HCT116 (cell line): ENCODE data around the gene PPARGC1A. TPM values are rescaled to one million over a fixed set of nuclear protein-coding genes. Genes with fewer than 3 reads are reported as not detected.

Source experiments
- ATAC-seq: fragments of 200-7000 bp; cut with Tn5 transposase; 2 replicates; pipeline ENCODE4 v1.9.1; 2020; ENCODE audit warnings: mild to moderate bottlenecking, moderate library complexity
- BruUV-seq: library from RNA; stranded (reverse); fragments of 400-500 nt; replicated peaks from 2 replicates; lab custom pipeline; 2021; lab: Mats Ljungman, UMichigan
- CTCF ChIA-PET: fragments of 300-600 bp; sonication (Branson Sonifier 250); formaldehyde crosslinking; loops from one replicate; lab custom pipeline; 2021; ENCODE audit warnings: antibody characterized with exemption; lab: Charles Lee
- POLR2A ChIA-PET: fragments of 300-600, 350-600 bp; sonication (Branson Sonifier 250); formaldehyde crosslinking; loops from one replicate; lab custom pipeline; 2021; ENCODE audit warnings: antibody characterized with exemption; lab: Charles Lee
- RAD21 ChIA-PET, 2 experiments: fragments of 300-600 bp; sonication (Branson Sonifier 250); formaldehyde crosslinking; loops; one replicate each; lab custom pipeline; 2023; ENCODE audit warnings: low total read pairs in 2 of 2; ENCODE audit not compliant: uncharacterized antibody in 2 of 2, unreplicated experiment in 2 of 2, low non-redundant PET in 1 of 2; lab: Charles Lee
- DNase-seq: peaks from one replicate; pipeline ENCODE4 v3.0.0-alpha.2; 2010; ENCODE audit warnings: low read depth, low spot score
- H2AFZ ChIP-seq: fragments of 200-600 bp; shearing (Covaris generic), sonication (generic); 2 replicates; pipeline ENCODE4 v1.6.1; 2017; ENCODE audit warnings: low read depth, mixed run types, mixed read lengths, antibody characterized with exemption, low read length; ENCODE audit not compliant: poor library complexity, severe bottlenecking
- H3K27ac ChIP-seq: 2 replicates; pipeline ENCODE4 v1.5.1; 2012; ENCODE audit warnings: low read depth, low read length
- H3K27me3 ChIP-seq: fragments of 200-600 bp; sonication (generic); 2 replicates; pipeline ENCODE4 v1.6.1; 2016; ENCODE audit warnings: mixed run types, low read length, mixed read lengths; ENCODE audit not compliant: insufficient read depth
- H3K36me3 ChIP-seq, 2 experiments: fragments of 200-500 bp in 1 of 2; fragments of 200-600 bp in 1 of 2; sonication (Bioruptor generic) in 1 of 2; sonication (generic) in 1 of 2; 2 replicates each; pipeline versions ENCODE4 v1.5.1 to v1.6.1; 2014 to 2016; ENCODE audit warnings: low read length in 2 of 2, inconsistent platforms in 1 of 2, mixed read lengths in 1 of 2, mixed run types in 1 of 2; ENCODE audit not compliant: insufficient read depth in 2 of 2, control insufficient read depth in 1 of 2
- H3K4me1 ChIP-seq, 2 experiments: fragments of 200-600 bp in 1 of 2; sonication (generic) in 1 of 2; 2 replicates each; pipeline versions ENCODE4 v1.5.1 to v1.6.1; 2012 to 2017; ENCODE audit warnings: low read length in 2 of 2, inconsistent platforms in 1 of 2, mild to moderate bottlenecking in 1 of 2, mixed read lengths in 1 of 2, mixed run types in 1 of 2, moderate library complexity in 1 of 2; ENCODE audit not compliant: insufficient read depth in 2 of 2, control insufficient read depth in 1 of 2
- H3K4me2 ChIP-seq: fragments of 200-600 bp; sonication (generic); 2 replicates; pipeline ENCODE4 v1.6.1; 2017; ENCODE audit warnings: mixed run types, low read length, mixed read lengths
- H3K4me3 ChIP-seq, 2 experiments: fragments of 200-600 bp in 1 of 2; sonication (generic) in 1 of 2; replicated peaks in 1 of 2; 2 replicates each; pipeline ENCODE4 v1.5.1; 2011 to 2016; ENCODE audit warnings: low read length in 2 of 2, control low read depth in 1 of 2, low read depth in 1 of 2, mild to moderate bottlenecking in 1 of 2, mixed read lengths in 1 of 2, mixed run types in 1 of 2
- H3K79me2 ChIP-seq: fragments of 200-600 bp; sonication (generic); 2 replicates; pipeline ENCODE4 v1.6.1; 2017; ENCODE audit warnings: mild to moderate bottlenecking, mixed run types, low read length, moderate library complexity, mixed read lengths; ENCODE audit not compliant: insufficient read depth
- H3K9ac ChIP-seq: fragments of 200-600 bp; sonication (generic); 2 replicates; pipeline ENCODE4 v1.6.1; 2016; ENCODE audit warnings: low read length, mixed read lengths
- H3K9me2 ChIP-seq: fragments of 200-600 bp; sonication (generic), shearing (Covaris generic); 2 replicates; pipeline ENCODE4 v1.6.1; 2017; ENCODE audit warnings: mixed run types, mild to moderate bottlenecking, moderate library complexity; ENCODE audit not compliant: insufficient read depth
- H3K9me3 ChIP-seq, 2 experiments: fragments of 200-500 bp in 1 of 2; fragments of 200-600 bp in 1 of 2; sonication (Bioruptor generic) in 1 of 2; sonication (generic) in 1 of 2; 2 replicates each; pipeline ENCODE4 v1.6.1; 2014 to 2017; ENCODE audit warnings: low read length in 2 of 2, mixed read lengths in 2 of 2, inconsistent platforms in 1 of 2, low read depth in 1 of 2, mild to moderate bottlenecking in 1 of 2, mixed run types in 1 of 2, moderate library complexity in 1 of 2; ENCODE audit not compliant: control insufficient read depth in 1 of 2, insufficient read depth in 1 of 2
- H4K20me1 ChIP-seq: fragments of 200-600 bp; sonication (generic), shearing (Covaris generic); 2 replicates; pipeline ENCODE4 v1.6.1; 2017; ENCODE audit warnings: mixed run types, mild to moderate bottlenecking, moderate library complexity; ENCODE audit not compliant: insufficient read depth
- ATF3 ChIP-seq: IDR thresholded peaks from 2 replicates; pipeline ENCODE4 v1.6.1; 2012
- CBX3 ChIP-seq: IDR thresholded peaks from 2 replicates; pipeline ENCODE4 v1.6.1; 2012; ENCODE audit warnings: low read depth
- CTCF ChIP-seq, 3 experiments: fragments of 200-600 bp in 1 of 3; sonication (generic) in 1 of 3; IDR thresholded peaks in 2 of 3; conservative IDR thresholded peaks in 1 of 3; 2 replicates each; pipeline ENCODE4 v1.5.1; 2012 to 2017; ENCODE audit warnings: low read depth in 2 of 3, low read length in 2 of 3, antibody characterized with exemption in 1 of 3, borderline replicate concordance in 1 of 3, control low read depth in 1 of 3, mild to moderate bottlenecking in 1 of 3, mixed read lengths in 1 of 3, mixed run types in 1 of 3, moderate library complexity in 1 of 3; ENCODE audit not compliant: insufficient read depth in 1 of 3
- EGR1 ChIP-seq: IDR thresholded peaks from 2 replicates; pipeline ENCODE4 v1.6.1; 2012; ENCODE audit warnings: low read depth
- ELF1 ChIP-seq: IDR thresholded peaks from 2 replicates; pipeline ENCODE4 v1.6.1; 2012; ENCODE audit warnings: low read depth, borderline replicate concordance
- EZH2phosphoT487 ChIP-seq: fragments of 200-600 bp; IDR thresholded peaks from 2 replicates; pipeline ENCODE4 v1.6.1; 2018; ENCODE audit warnings: antibody characterized with exemption, borderline replicate concordance
- FOSL1 ChIP-seq: IDR thresholded peaks from 2 replicates; pipeline ENCODE4 v1.6.1; 2012; ENCODE audit warnings: low read depth
- MAX ChIP-seq: IDR thresholded peaks from 2 replicates; pipeline ENCODE4 v1.6.1; 2012
- POLR2A ChIP-seq: IDR thresholded peaks from 2 replicates; pipeline ENCODE4 v1.7.0; 2011; ENCODE audit warnings: borderline replicate concordance; ENCODE audit not compliant: insufficient read depth, insufficient read length; ENCODE audit errors: extremely low read depth
- POLR2AphosphoS5 ChIP-seq: IDR thresholded peaks from 2 replicates; pipeline ENCODE4 v1.6.1; 2011; ENCODE audit warnings: mild to moderate bottlenecking, low read depth, low read length, moderate library complexity
- REST ChIP-seq: IDR thresholded peaks from 2 replicates; pipeline ENCODE4 v1.6.1; 2012; ENCODE audit warnings: low read depth
- SP1 ChIP-seq: IDR thresholded peaks from 2 replicates; pipeline ENCODE4 v1.6.1; 2012; ENCODE audit warnings: low read depth
- TCF7L2 ChIP-seq: IDR thresholded peaks from 2 replicates; pipeline ENCODE4 v1.7.0; 2011; ENCODE audit warnings: borderline replicate concordance, inconsistent platforms; ENCODE audit not compliant: insufficient read depth, insufficient read length; ENCODE audit errors: extremely low read depth
- YY1 ChIP-seq: IDR thresholded peaks from 2 replicates; pipeline ENCODE4 v1.6.1; 2011; ENCODE audit warnings: low read length, low read depth, moderate library complexity, mild to moderate bottlenecking; ENCODE audit not compliant: insufficient replicate concordance; ENCODE audit errors: extremely low read depth
- ZNF274 ChIP-seq: fragments of 200-500 bp; sonication (Bioruptor generic); IDR thresholded peaks from 2 replicates; pipeline ENCODE4 v1.6.1; 2014; ENCODE audit warnings: mild to moderate bottlenecking, low read depth, low read length, inconsistent platforms
- intact Hi-C: fragments of 100-400 bp; cut with micrococcal nuclease; formaldehyde crosslinking; loops from 2 replicates; pipeline ENCODE4 v1.10.0; 2022
- total RNA-seq: library from RNA; stranded (reverse); gene quantifications from one replicate; pipeline ENCODE4 v1.2.1, GENCODE V29; 2021; ENCODE audit not compliant: unreplicated experiment

PPARGC1A gene
- total RNA-seq, 1 experiment from 2014 or later, result not detected

- Histone ChIP-seq H3K4me2 (no peak overlapping the region), H3K79me2 (no peaks in the 10 kb centered on the region), H3K9ac (no peak overlapping the region), H3K9me3 (peaks cover 16 to 17% of the 10 kb centered on the region in 2 experiments; a peak in 2 of 4 replicates), H3K9me2 (no peaks in the 10 kb centered on the region)
- intact Hi-C loops, result no loop called here
- DNase-seq, result no peak
- TF ChIP-seq ZNF274 (no peak), YY1 (no peak), POLR2A (no peak), CTCF (IDR thresholded peaks at IDR 0.05 in 2 of 3, conservative IDR thresholded peaks at IDR 0.05 in 1 of 3; ENCODE audit: borderline replicate concordance in 1 of 3, insufficient read depth in 1 of 3, low read depth in 2 of 3, low read length in 2 of 3) (no peak), FOSL1 (no peak), POLR2AphosphoS5 (no peak), REST (no peak), ATF3 (no peak), EGR1 (no peak), EZH2phosphoT487 (no peak), TCF7L2 (no peak), CBX3 (no peak), SP1 (no peak), MAX (no peak), ELF1 (no peak)
- TF ChIP-seq, all 23 proteins: peak for 0
- H3K27me3 ChIP-seq, result no peaks in the 10 kb centered on the region
- no peak overlapping the region for H3K4me3 ChIP-seq
- no peaks in the 10 kb centered on the region for H4K20me1 ChIP-seq
- H3K36me3 ChIP-seq, result no peaks in the 10 kb centered on the region
- ChIA-PET POLR2A (no interaction called here), RAD21 (no interaction called here), CTCF (no interaction called here)
- no peak for ATAC-seq
- no TSS peak for BruUV-seq
- H3K4me1 ChIP-seq, result no peaks in the 10 kb centered on the region
- H2AFZ ChIP-seq, result no peak overlapping the region
- H3K27ac ChIP-seq, result no peak overlapping the region
These were observed 67.7 kb downstream of the PPARGC1A start for GRCh38 chr4:23822181-23822580.
